Gastrocnemius medialis (tissue), 4 donors: ENCODE measurements around the gene MLYCD. TPM values are rescaled to one million over a fixed set of nuclear protein-coding genes. Genes with fewer than 3 reads are reported as not detected.

Source experiments
- ATAC-seq, 2 donors: fragments of 150-250 bp; one replicate each; pipeline ENCODE4 v1.9.1; 2016
- DNase-seq, 2 donors: peaks; one replicate each; pipeline ENCODE4 v3.0.0-alpha.2; 2019
- H3K27ac ChIP-seq, 4 donors: fragments of 200-600 bp; sonication (generic); 1 replicate in 1 of 4; 2 replicates in 3 of 4; pipeline ENCODE4 v1.5.1; 2016 to 2018; ENCODE audit warnings: mild to moderate bottlenecking in 2 of 4, moderate library complexity in 1 of 4
- H3K27me3 ChIP-seq, 3 donors: fragments of 200-600 bp; sonication (generic) in 2 of 3; 1 replicate in 1 of 3; 2 replicates in 2 of 3; pipeline versions ENCODE4 v1.5.1 to v1.6.0; 2016 to 2019; ENCODE audit warnings: mild to moderate bottlenecking in 1 of 3, moderate library complexity in 1 of 3
- H3K36me3 ChIP-seq, 2 donors: fragments of 200-600 bp; sonication (generic) in 1 of 2; one replicate each; pipeline ENCODE4 v1.5.1; 2017 to 2018
- H3K4me1 ChIP-seq, 2 donors: fragments of 200-600 bp; sonication (generic) in 1 of 2; one replicate each; pipeline ENCODE4 v1.5.1; 2016 to 2017; ENCODE audit warnings: mild to moderate bottlenecking in 2 of 2
- H3K4me3 ChIP-seq, 4 donors: fragments of 200-600 bp; sonication (generic) in 3 of 4; 1 replicate in 1 of 4; 2 replicates in 3 of 4; pipeline ENCODE4 v1.5.1; 2016 to 2019; ENCODE audit warnings: mild to moderate bottlenecking in 2 of 4
- H3K9me3 ChIP-seq, 3 donors: fragments of 200-600 bp; sonication (generic) in 2 of 3; 1 replicate in 1 of 3; 2 replicates in 2 of 3; pipeline ENCODE4 v1.5.1; 2016 to 2019
- CTCF ChIP-seq, 5 experiments: fragments of 450-650 bp in 3 of 5; fragments of 200-600 bp in 2 of 5; sonication (generic) in 2 of 5; IDR thresholded peaks in 4 of 5; conservative IDR thresholded peaks in 1 of 5; 1 replicate in 4 of 5; 2 replicates in 1 of 5; pipeline ENCODE4 v1.5.1; 2016 to 2019; ENCODE audit warnings: antibody characterized with exemption in 5 of 5, mild to moderate bottlenecking in 3 of 5, moderate library complexity in 3 of 5
- POLR2A ChIP-seq, 2 donors: fragments of 450-650 bp; IDR thresholded peaks; one replicate each; pipeline ENCODE4 v1.6.1; 2017; ENCODE audit warnings: antibody characterized with exemption in 2 of 2, mild to moderate bottlenecking in 2 of 2, moderate library complexity in 2 of 2
- in situ Hi-C, 4 donors: fragments of 200-750 bp; cut with MboI; loops; one replicate each; pipeline versions ENCODE4 v1.15.0 to v1.8.0; 2017; ENCODE audit warnings: low sequenced_read_pairs in 4 of 4
- intact Hi-C: fragments of 100-400 bp; cut with DNase I; formaldehyde crosslinking; loops from one replicate; pipeline ENCODE4 v1.15.1; 2023; ENCODE audit warnings: low total_unique reads
- total RNA-seq, 4 donors: library from RNA; depleted of rRNA; stranded (reverse); fragments of >200 nt; gene quantifications; one replicate each; pipeline versions ENCODE4 v1.1.0 to v1.2.3, GENCODE V29; 2016

MLYCD gene
- total RNA-seq, 4 donors from 2014 or later, result 10.3 to 20.8 (median 18.4) TPM

- no peak for DNase-seq
- TF ChIP-seq POLR2A (IDR thresholded peaks at IDR 0.05) (no peak), CTCF (IDR thresholded peaks at IDR 0.05 in 4 of 5, conservative IDR thresholded peaks at IDR 0.05 in 1 of 5) (no peak)
These were observed 8.6 kb upstream of the MLYCD start for GRCh38 chr16:83890359-83890758.

GRCh38 chr16:83891742-83892141 is 7.2 kb upstream of the MLYCD start:
- H3K27me3 ChIP-seq, result no peaks in the 10 kb centered on the region
- ATAC-seq (no peak), DNase-seq (no peak)
- TF ChIP-seq CTCF (IDR thresholded peaks at IDR 0.05 in 4 of 5, conservative IDR thresholded peaks at IDR 0.05 in 1 of 5) (no peak), POLR2A (IDR thresholded peaks at IDR 0.05) (no peak)
- in situ Hi-C loops (no loop called here), intact Hi-C loops (loop anchor here (10.0 kb wide), 1 partner anchor 1257 kb away; no protein-coding TSS in a partner anchor)
- H3K27ac ChIP-seq, result no peak overlapping the region
- H3K4me1 ChIP-seq, result peaks cover 6 to 7% of the 10 kb centered on the region in 2 donors
- no peaks in the 10 kb centered on the region for H3K36me3 ChIP-seq
- H3K9me3 ChIP-seq, result no peaks in the 10 kb centered on the region
- no peak overlapping the region for H3K4me3 ChIP-seq

More at GRCh38 chr16:83890359-83890758, 8.6 kb upstream of the MLYCD start:
- ATAC-seq, result no peak
- Histone ChIP-seq H3K4me3 (no peak overlapping the region), H3K9me3 (no peaks in the 10 kb centered on the region), H3K36me3 (no peaks in the 10 kb centered on the region), H3K27ac (no peak overlapping the region), H3K4me1 (peaks cover 6 to 7% of the 10 kb centered on the region in 2 donors), H3K27me3 (no peaks in the 10 kb centered on the region)
- in situ Hi-C loops, result no loop called here
- intact Hi-C loops, result loop anchor here (10.0 kb wide), 1 partner anchor 1256 kb away; no protein-coding TSS in a partner anchor

GRCh38 chr16:83895243-83895642 is 3.7 kb upstream of the MLYCD start:
- Histone ChIP-seq H3K36me3 (no peaks in the 10 kb centered on the region), H3K4me1 (peaks cover 7 to 14% of the 10 kb centered on the region in 2 donors), H3K27me3 (no peaks in the 10 kb centered on the region), H3K27ac (no peak overlapping the region), H3K9me3 (no peaks in the 10 kb centered on the region), H3K4me3 (no peak overlapping the region)
- in situ Hi-C loops (no loop called here), intact Hi-C loops (loop anchor here (5.0 to 10.0 kb wide), 4 partner anchors 68 to 1260 kb away; no protein-coding TSS in a partner anchor)
- DNase-seq (no peak), ATAC-seq (no peak)
- TF ChIP-seq CTCF (IDR thresholded peaks at IDR 0.05 in 4 of 5, conservative IDR thresholded peaks at IDR 0.05 in 1 of 5), result no peak
- no peak for TF ChIP-seq POLR2A (IDR thresholded peaks at IDR 0.05)

- in situ Hi-C loops, result no loop called here
- no peak for ATAC-seq
These were observed 3.0 kb upstream of the MLYCD start for GRCh38 chr16:83895942-83896341.

More at GRCh38 chr16:83895942-83896341, 3.0 kb upstream of the MLYCD start:
- intact Hi-C loops, result loop anchor here (5.0 to 10.0 kb wide), 4 partner anchors 69 to 1261 kb away; no protein-coding TSS in a partner anchor
- H3K9me3 ChIP-seq, result no peaks in the 10 kb centered on the region
- no peaks in the 10 kb centered on the region for H3K36me3 ChIP-seq
- no peak for DNase-seq
- H3K27ac ChIP-seq, result no peak overlapping the region
- H3K27me3 ChIP-seq, result no peaks in the 10 kb centered on the region
- H3K4me1 ChIP-seq, result peaks cover 14 to 20% of the 10 kb centered on the region in 2 donors
- no peak overlapping the region for H3K4me3 ChIP-seq
- no peak for TF ChIP-seq CTCF (IDR thresholded peaks at IDR 0.05 in 4 of 5, conservative IDR thresholded peaks at IDR 0.05 in 1 of 5)
- no peak for TF ChIP-seq POLR2A (IDR thresholded peaks at IDR 0.05)
